Chondrocyte (in vitro differentiated cells): ENCODE results near the gene CLTRN. TPM values are rescaled to one million over a fixed set of nuclear protein-coding genes. Genes with fewer than 3 reads are reported as not detected.

Source experiments
- DNase-seq: peaks from one replicate; pipeline ENCODE4 v3.0.0; 2021; ENCODE audit warnings: mixed read lengths, low spot score
- H3K27ac Mint-ChIP-seq: one replicate; pipeline ENCODE4 v1.8.0; 2021; ENCODE audit warnings: mild to moderate bottlenecking, moderate library complexity, mixed read lengths; ENCODE audit not compliant: unreplicated experiment
- H3K27me3 Mint-ChIP-seq: 2 replicates; pipeline ENCODE4 v1.8.0; 2021; ENCODE audit warnings: low read depth, mixed read lengths
- H3K36me3 Mint-ChIP-seq: 2 replicates; pipeline ENCODE4 v1.8.0; 2021; ENCODE audit warnings: low read depth, mixed read lengths
- H3K4me1 Mint-ChIP-seq: 2 replicates; pipeline ENCODE4 v1.8.0; 2021; ENCODE audit warnings: low read depth, mild to moderate bottlenecking, mixed read lengths
- H3K4me3 Mint-ChIP-seq: one replicate; pipeline ENCODE4 v1.8.0; 2021; ENCODE audit warnings: mild to moderate bottlenecking, moderate library complexity, mixed read lengths; ENCODE audit not compliant: unreplicated experiment
- H3K9me3 Mint-ChIP-seq: 2 replicates; pipeline ENCODE4 v1.8.0; 2021; ENCODE audit warnings: low read depth, mixed read lengths
- CTCF ChIP-seq: fragments of 200-600 bp; sonication (generic); IDR thresholded peaks from 2 replicates; pipeline ENCODE4 v1.5.0; 2021; ENCODE audit warnings: antibody characterized with exemption, mild to moderate bottlenecking, moderate library complexity
- total RNA-seq: library from RNA; stranded (reverse); gene quantifications from 3 replicates; pipeline ENCODE4 v1.2.1, GENCODE V29; 2021

CLTRN gene
- total RNA-seq, 1 donor from 2014 or later = 0.20 TPM

- no peak for TF ChIP-seq CTCF
- DNase-seq = no peak
- Mint-ChIP-seq H3K36me3 (peaks cover 5% of the 10 kb centered on the region), H3K4me1 (no peaks in the 10 kb centered on the region), H3K27me3 (peaks cover 7% of the 10 kb centered on the region), H3K4me3 (no peak overlapping the region), H3K9me3 (no peaks in the 10 kb centered on the region), H3K27ac (no peak overlapping the region)
These were observed 30.4 kb upstream of the CLTRN start for GRCh38 chrX:15694941-15695451.

- Mint-ChIP-seq H3K27me3 (peaks cover 21% of the 10 kb centered on the region), H3K27ac (no peak overlapping the region), H3K36me3 (peaks cover 6% of the 10 kb centered on the region), H3K4me3 (no peak overlapping the region), H3K4me1 (peaks cover 4% of the 10 kb centered on the region), H3K9me3 (no peaks in the 10 kb centered on the region)
- peak; percentile 89 for TF ChIP-seq CTCF
- DNase-seq = no peak
These were observed 22.4 kb upstream of the CLTRN start for GRCh38 chrX:15686818-15687685.

GRCh38 chrX:15683193-15683592 lies 18.6 kb upstream of the CLTRN start:
- Mint-ChIP-seq H3K9me3 (no peaks in the 10 kb centered on the region), H3K27me3 (peaks cover 11% of the 10 kb centered on the region), H3K4me3 (no peak overlapping the region), H3K4me1 (peaks cover 4% of the 10 kb centered on the region), H3K27ac (no peak overlapping the region), H3K36me3 (no peaks in the 10 kb centered on the region)
- no peak for TF ChIP-seq CTCF
- no peak for DNase-seq

GRCh38 chrX:15681433-15681832 lies 16.8 kb upstream of the CLTRN start:
- no peak for DNase-seq
- Mint-ChIP-seq H3K36me3 (no peaks in the 10 kb centered on the region), H3K4me1 (peaks cover 7% of the 10 kb centered on the region), H3K27me3 (peaks cover 11% of the 10 kb centered on the region), H3K4me3 (no peak overlapping the region), H3K9me3 (no peaks in the 10 kb centered on the region), H3K27ac (no peak overlapping the region)
- TF ChIP-seq CTCF = no peak

- no peak for DNase-seq
- peaks cover 5% of the 10 kb centered on the region for H3K27me3 Mint-ChIP-seq
- H3K27ac Mint-ChIP-seq = peak overlapping the region; percentile 25
- H3K4me1 Mint-ChIP-seq = peaks cover 9% of the 10 kb centered on the region
- no peaks in the 10 kb centered on the region for H3K36me3 Mint-ChIP-seq
- TF ChIP-seq CTCF = no peak
- H3K9me3 Mint-ChIP-seq = no peaks in the 10 kb centered on the region
- H3K4me3 Mint-ChIP-seq = no peak overlapping the region
These were observed 15.8 kb upstream of the CLTRN start for GRCh38 chrX:15680401-15680800.
